Right lobe of liver (tissue), 4 donors: ENCODE results near the gene NBEAL1.

Experiments used
- POLR2A ChIP-seq: fragments of 450-650 bp; IDR thresholded peaks from one replicate; pipeline ENCODE4 v1.6.1; 2017; ENCODE audit warnings: antibody characterized with exemption, mild to moderate bottlenecking
- TF ChIP-seq, protein P1 (sequence below), 4 donors: fragments of 200-600 bp in 3 of 4; fragments of 450-650 bp in 1 of 4; IDR thresholded peaks; one replicate each; pipeline versions ENCODE4 v1.5.1 to v1.8.0; 2016 to 2022; ENCODE audit warnings: antibody characterized with exemption in 4 of 4, mild to moderate bottlenecking in 2 of 4
- donor health status: DM: no; HTN: no; CAD: no.
- donor health status: DM: no; HTN: no; CAD: no.
- donor health status: DM: no; HTN: yes; CAD: no.

DNA sequence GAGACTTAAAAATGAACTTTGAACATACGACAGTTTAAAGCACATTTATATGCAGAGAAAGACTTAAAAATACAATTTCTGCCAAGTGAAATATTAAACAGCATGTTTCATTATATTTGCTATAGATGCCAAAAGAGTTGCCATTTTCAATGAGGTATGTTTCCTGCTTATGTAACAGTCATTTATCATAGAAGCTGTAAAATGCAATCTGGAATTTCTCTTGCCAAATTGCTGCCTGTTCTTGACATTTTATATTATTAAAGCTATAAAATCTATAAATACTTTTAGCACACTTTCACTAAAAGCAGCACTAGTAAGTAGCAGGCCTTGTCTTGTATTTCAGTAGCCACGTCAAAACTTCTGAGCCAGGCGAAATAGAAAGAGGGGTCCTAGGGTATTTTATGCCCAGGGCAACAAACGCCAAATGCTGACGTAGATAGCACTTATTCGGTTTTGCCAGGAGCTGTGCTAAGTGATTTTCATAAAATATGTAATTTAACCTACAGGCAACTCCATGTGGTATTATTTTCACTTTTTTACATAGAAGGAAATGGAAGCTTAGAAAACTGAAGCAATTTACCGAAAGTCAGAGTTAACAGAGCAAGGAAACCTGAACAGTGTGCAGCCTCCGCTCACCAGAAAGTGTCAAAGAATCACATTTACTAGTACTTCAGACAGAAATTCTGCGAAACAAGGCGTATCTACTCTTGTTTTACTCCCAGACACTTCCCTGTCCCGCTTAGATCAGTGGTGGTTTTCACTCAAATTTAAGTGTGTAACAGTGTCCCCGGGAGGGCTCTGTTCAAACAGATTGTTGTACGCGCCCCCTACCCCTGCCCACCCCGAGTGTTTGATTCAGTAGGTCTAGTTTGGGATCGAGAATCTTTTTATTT lies 222.9 kb downstream of the NBEAL1 start:
- TF ChIP-seq, protein P1, sequence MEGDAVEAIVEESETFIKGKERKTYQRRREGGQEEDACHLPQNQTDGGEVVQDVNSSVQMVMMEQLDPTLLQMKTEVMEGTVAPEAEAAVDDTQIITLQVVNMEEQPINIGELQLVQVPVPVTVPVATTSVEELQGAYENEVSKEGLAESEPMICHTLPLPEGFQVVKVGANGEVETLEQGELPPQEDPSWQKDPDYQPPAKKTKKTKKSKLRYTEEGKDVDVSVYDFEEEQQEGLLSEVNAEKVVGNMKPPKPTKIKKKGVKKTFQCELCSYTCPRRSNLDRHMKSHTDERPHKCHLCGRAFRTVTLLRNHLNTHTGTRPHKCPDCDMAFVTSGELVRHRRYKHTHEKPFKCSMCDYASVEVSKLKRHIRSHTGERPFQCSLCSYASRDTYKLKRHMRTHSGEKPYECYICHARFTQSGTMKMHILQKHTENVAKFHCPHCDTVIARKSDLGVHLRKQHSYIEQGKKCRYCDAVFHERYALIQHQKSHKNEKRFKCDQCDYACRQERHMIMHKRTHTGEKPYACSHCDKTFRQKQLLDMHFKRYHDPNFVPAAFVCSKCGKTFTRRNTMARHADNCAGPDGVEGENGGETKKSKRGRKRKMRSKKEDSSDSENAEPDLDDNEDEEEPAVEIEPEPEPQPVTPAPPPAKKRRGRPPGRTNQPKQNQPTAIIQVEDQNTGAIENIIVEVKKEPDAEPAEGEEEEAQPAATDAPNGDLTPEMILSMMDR (IDR thresholded peaks at IDR 0.05): no peak
- TF ChIP-seq POLR2A: no peak
